MCF 10A (cell line): ENCODE data around the gene MAML2. TPM values are rescaled to one million over a fixed set of nuclear protein-coding genes. Genes with fewer than 3 reads are reported as not detected.

Experiments used
- BruUV-seq: library from RNA; stranded (reverse); fragments of 400-500 nt; replicated peaks from 2 replicates; lab custom pipeline; 2021; lab: Mats Ljungman, UMichigan
- CTCF ChIA-PET: fragments of 300-600 bp; sonication (Branson Sonifier 250); formaldehyde crosslinking; extraction: SDS; loops from one replicate; lab custom pipeline; 2021; ENCODE audit warnings: antibody characterized with exemption, inconsistent platforms; lab: Yijun Ruan, JAX
- POLR2A ChIA-PET: fragments of 300-600, 350-650 bp; sonication (Branson Sonifier 250); formaldehyde crosslinking; extraction: SDS; loops from one replicate; lab custom pipeline; 2020; ENCODE audit warnings: antibody characterized with exemption, inconsistent platforms; lab: Yijun Ruan, JAX
- DNase-seq: peaks from one replicate; pipeline ENCODE4 v3.0.0-alpha.2; 2018; ENCODE audit not compliant: unreplicated experiment
- H3K27ac Mint-ChIP-seq: one replicate; pipeline ENCODE4 v1.8.0; 2022; ENCODE audit warnings: mild to moderate bottlenecking, low read depth, mixed read lengths; ENCODE audit not compliant: unreplicated experiment
- H3K27me3 Mint-ChIP-seq: one replicate; pipeline ENCODE4 v1.8.0; 2022; ENCODE audit warnings: mixed read lengths; ENCODE audit not compliant: insufficient read depth, unreplicated experiment
- H3K36me3 Mint-ChIP-seq: one replicate; pipeline ENCODE4 v1.8.0; 2022; ENCODE audit warnings: mild to moderate bottlenecking, moderate library complexity, mixed read lengths; ENCODE audit not compliant: insufficient read depth, unreplicated experiment
- H3K4me1 Mint-ChIP-seq: one replicate; pipeline ENCODE4 v1.8.0; 2022; ENCODE audit warnings: mixed read lengths; ENCODE audit not compliant: insufficient read depth, unreplicated experiment
- H3K4me3 Mint-ChIP-seq: one replicate; pipeline ENCODE4 v1.8.0; 2022; ENCODE audit warnings: mild to moderate bottlenecking, moderate library complexity, mixed read lengths; ENCODE audit not compliant: unreplicated experiment
- H3K9me3 Mint-ChIP-seq: one replicate; pipeline ENCODE4 v1.8.0; 2022; ENCODE audit warnings: mixed read lengths; ENCODE audit not compliant: unreplicated experiment
- CTCF ChIP-seq: fragments of 200-600 bp; IDR thresholded peaks from one replicate; pipeline ENCODE4 v1.8.0; 2022; ENCODE audit warnings: antibody characterized with exemption, mild to moderate bottlenecking; ENCODE audit not compliant: unreplicated experiment
- intact Hi-C: fragments of 100-400 bp; cut with micrococcal nuclease; formaldehyde crosslinking; loops from 2 replicates; pipeline ENCODE4 v1.14.1; 2022
- total RNA-seq: library from RNA; stranded (reverse); gene quantifications from 2 replicates; pipeline ENCODE4 v1.2.3, GENCODE V29; 2022

Gene MAML2
- total RNA-seq, 1 experiment from 2014 or later = 8.6 TPM

DNA sequence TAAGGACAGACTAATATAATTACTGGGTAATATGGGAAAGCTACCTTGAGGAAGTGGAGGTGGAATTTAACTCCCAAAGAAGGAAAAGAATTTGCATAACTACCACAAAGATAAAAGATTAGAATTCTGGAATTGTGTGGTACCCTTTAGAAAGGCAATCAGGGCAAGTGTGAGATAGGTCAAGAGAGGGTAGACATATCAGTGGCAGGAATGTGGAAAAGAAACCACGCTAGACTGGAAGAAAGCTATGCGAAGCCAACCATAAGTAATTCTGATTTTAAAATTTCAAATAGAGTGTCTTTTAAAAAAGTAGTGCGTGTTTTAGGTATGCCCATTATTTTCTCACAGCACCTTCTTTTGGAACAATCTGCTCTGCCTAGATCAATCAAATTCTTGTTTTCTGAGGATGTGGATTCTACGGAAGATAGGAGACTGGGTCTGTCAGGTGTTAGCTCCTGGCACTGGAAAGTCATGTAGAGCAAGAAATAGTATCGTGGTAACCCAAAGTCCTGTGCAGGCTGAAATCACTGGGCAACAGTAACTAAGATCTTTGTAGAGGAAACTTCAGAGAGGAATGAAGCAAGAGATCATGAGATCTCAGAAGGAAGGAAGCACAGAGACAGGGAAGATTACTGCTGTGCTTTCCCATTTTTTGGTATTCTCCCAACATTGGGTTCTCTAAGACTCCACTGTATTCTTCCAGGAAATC, 307.8 kb downstream of the MAML2 start:
- intact Hi-C loops = no loop called here
- no TSS peak for BruUV-seq
- DNase-seq = no peak
- ChIA-PET POLR2A (interaction anchor here (1.3 kb wide), 1 partner anchor 13 kb away, joined by 3 read pairs; no protein-coding TSS in a partner anchor), CTCF (interaction anchor here (0.6 to 1.6 kb wide), 8 partner anchors 16 to 359 kb away, joined by 3 to 6 read pairs (median 4); partner anchors contain the start of gene MAML2)
- H3K36me3 Mint-ChIP-seq = no peaks in the 10 kb centered on the region
- H3K9me3 Mint-ChIP-seq = no peaks in the 10 kb centered on the region
- TF ChIP-seq CTCF = no peak
- peaks cover 24% of the 10 kb centered on the region for H3K4me1 Mint-ChIP-seq
- H3K27ac Mint-ChIP-seq = no peak overlapping the region
- H3K4me3 Mint-ChIP-seq = no peak overlapping the region
- H3K27me3 Mint-ChIP-seq = no peaks in the 10 kb centered on the region

GRCh38 chr11:96033599-96033998, 309.4 kb downstream of the MAML2 start:
- CTCF ChIA-PET = interaction anchor here (0.6 to 1.6 kb wide), 4 partner anchors 9 to 308 kb away, joined by 3 to 4 read pairs (median 4); no protein-coding TSS in a partner anchor
- POLR2A ChIA-PET = interaction anchor here (0.8 to 1.5 kb wide), 4 partner anchors 13 to 309 kb away, joined by 3 to 5 read pairs (median 4); partner anchors contain the start of gene MAML2
- DNase-seq = no peak

DNA sequence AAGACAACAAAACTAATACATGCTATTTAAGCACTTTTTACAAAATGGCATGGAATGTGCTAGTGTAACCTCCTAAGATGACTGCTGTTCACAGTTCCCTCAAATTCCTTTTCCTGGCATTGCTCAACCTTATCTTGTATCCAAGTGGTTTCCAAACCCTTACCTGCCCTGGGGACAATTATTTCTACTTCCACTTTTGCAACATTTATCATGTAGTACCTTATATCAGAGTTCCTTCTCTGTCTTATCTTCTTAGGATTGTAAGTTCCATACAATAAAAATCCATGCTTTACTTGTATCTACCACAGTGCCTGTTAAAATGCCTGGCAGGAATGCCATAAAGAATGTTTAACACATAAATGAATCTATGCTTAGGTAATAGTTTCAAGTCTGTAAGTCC, 309.9 kb downstream of the MAML2 start:
- no TSS peak for BruUV-seq
- Mint-ChIP-seq H3K9me3 (no peaks in the 10 kb centered on the region), H3K27me3 (no peaks in the 10 kb centered on the region), H3K27ac (peak overlapping the region; percentile 9), H3K4me3 (no peak overlapping the region), H3K36me3 (peaks cover 6% of the 10 kb centered on the region), H3K4me1 (peaks cover 24% of the 10 kb centered on the region)
- peak; percentile 45 for DNase-seq
- no peak for TF ChIP-seq CTCF
- ChIA-PET POLR2A (interaction anchor here (0.6 to 1.5 kb wide), 5 partner anchors 108 to 310 kb away, joined by 3 to 6 read pairs (median 3); partner anchors contain the start of gene MAML2), CTCF (interaction anchor here (1.2 kb wide), 1 partner anchor 9 kb away, joined by 3 read pairs; no protein-coding TSS in a partner anchor)
- intact Hi-C loops = no loop called here

More at GRCh38 chr11:96033599-96033998, 309.4 kb downstream of the MAML2 start:
- no TSS peak for BruUV-seq
- H3K36me3 Mint-ChIP-seq = peaks cover 5% of the 10 kb centered on the region
- no peak for TF ChIP-seq CTCF
- H3K9me3 Mint-ChIP-seq = no peaks in the 10 kb centered on the region
- peaks cover 24% of the 10 kb centered on the region for H3K4me1 Mint-ChIP-seq
- intact Hi-C loops = no loop called here
- no peak overlapping the region for H3K4me3 Mint-ChIP-seq
- peak overlapping the region; percentile 9 for H3K27ac Mint-ChIP-seq
- H3K27me3 Mint-ChIP-seq = no peaks in the 10 kb centered on the region

DNA sequence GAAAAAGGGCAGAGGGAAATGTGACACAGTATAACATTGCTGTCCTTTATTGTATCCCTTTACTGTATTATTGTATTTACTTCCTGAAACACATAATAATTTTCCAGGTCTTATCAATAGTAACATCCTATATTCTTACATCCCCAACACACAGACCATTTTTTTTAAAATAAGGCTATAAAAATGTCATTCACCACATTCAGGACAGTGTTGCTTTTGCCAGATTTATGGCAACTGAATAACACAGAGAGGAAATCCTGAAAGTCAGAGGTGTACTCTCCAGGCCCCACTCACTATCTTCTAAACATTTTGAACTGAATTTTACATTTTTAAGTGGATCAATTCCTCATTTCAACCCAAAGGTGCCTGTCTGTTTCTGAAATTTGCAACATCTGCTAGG, 314.2 kb downstream of the MAML2 start:
- Mint-ChIP-seq H3K4me3 (no peak overlapping the region), H3K27ac (peak overlapping the region; percentile 50), H3K27me3 (no peaks in the 10 kb centered on the region), H3K9me3 (no peaks in the 10 kb centered on the region), H3K4me1 (peaks cover 14% of the 10 kb centered on the region), H3K36me3 (peaks cover 6% of the 10 kb centered on the region)
- intact Hi-C loops = no loop called here
- DNase-seq = no peak
- ChIA-PET CTCF (no interaction called here), POLR2A (no interaction called here)
- TF ChIP-seq CTCF = no peak
- BruUV-seq = no TSS peak
